Activated CD8-positive, alpha-beta T cell treated with anti-CD3 and anti-CD28 coated beads, Interleukin-2, amount 10 ng/mL, durations not matched to agents 7 days and 5 days (primary cell): ENCODE data around the gene DGCR6L. TPM values are rescaled to one million over a fixed set of nuclear protein-coding genes. Genes with fewer than 3 reads are reported as not detected.
A peak's percentile ranks its signal among the peaks of the same experiment; 100 is the strongest.
"Not testable (repeated sequence)": the region's sequence is repeated elsewhere in the genome, so short reads cannot be mapped to it uniquely, and the experiment has no call there.

Experiments used
- ATAC-seq: fragments of 150-1000 bp; cut with Tn5 transposase; one replicate; pipeline ENCODE4 v1.10.0; 2021; ENCODE audit warnings: moderate library complexity
- CTCF ChIA-PET: fragments of 350-600 bp; sonication (Branson Sonifier 250); formaldehyde crosslinking; loops from one replicate; lab custom pipeline; 2021; ENCODE audit warnings: antibody characterized with exemption; lab: Charles Lee
- POLR2A ChIA-PET: fragments of 350-600 bp; sonication (Branson Sonifier 250); formaldehyde crosslinking; loops from one replicate; lab custom pipeline; 2021; ENCODE audit warnings: antibody characterized with exemption; lab: Charles Lee
- DNase-seq: peaks from one replicate; pipeline ENCODE4 v3.0.0-alpha.2; 2020
- H3K27ac Mint-ChIP-seq: one replicate; pipeline ENCODE4 v1.8.0; 2021; ENCODE audit warnings: mild to moderate bottlenecking, mixed read lengths
- H3K27me3 Mint-ChIP-seq: one replicate; pipeline ENCODE4 v1.8.0; 2021; ENCODE audit warnings: low read depth, mixed read lengths
- H3K36me3 Mint-ChIP-seq: one replicate; pipeline ENCODE4 v1.8.0; 2021; ENCODE audit warnings: low read depth, mixed read lengths
- H3K4me1 Mint-ChIP-seq: one replicate; pipeline ENCODE4 v1.8.0; 2021; ENCODE audit warnings: low read depth, mixed read lengths
- H3K4me3 Mint-ChIP-seq: one replicate; pipeline ENCODE4 v1.8.0; 2021; ENCODE audit warnings: mild to moderate bottlenecking, mixed read lengths
- H3K9me3 Mint-ChIP-seq: one replicate; pipeline ENCODE4 v1.8.0; 2022; ENCODE audit warnings: mixed read lengths; ENCODE audit not compliant: insufficient read depth
- total RNA-seq, 2 experiments: library from RNA; stranded (reverse); gene quantifications; one replicate each; pipeline ENCODE4 v1.2.3, GENCODE V29; 2021

DGCR6L gene
- total RNA-seq, 2 experiments from 2014 or later = 50.4 to 56.3 TPM

- H3K36me3 Mint-ChIP-seq = no peaks in the 10 kb centered on the region
- POLR2A ChIA-PET = no interaction called here
- ATAC-seq (no peak), DNase-seq (no peak)
- no peak overlapping the region for H3K4me3 Mint-ChIP-seq
- no peaks in the 10 kb centered on the region for H3K9me3 Mint-ChIP-seq
- H3K4me1 Mint-ChIP-seq = no peaks in the 10 kb centered on the region
- no peaks in the 10 kb centered on the region for H3K27me3 Mint-ChIP-seq
- CTCF ChIA-PET = interaction anchor here (1.3 to 1.4 kb wide), 2 partner anchors 10 to 136 kb away, joined by 3 read pairs; no protein-coding TSS in a partner anchor
- H3K27ac Mint-ChIP-seq = no peak overlapping the region
Measured at GRCh38 chr22:20292673-20293232, 27.1 kb downstream of the DGCR6L start.

- no peak overlapping the region for H3K4me3 Mint-ChIP-seq
- ATAC-seq = no peak
- ChIA-PET POLR2A (interaction anchor here (0.7 kb wide), 1 partner anchor 27 kb away, joined by 3 read pairs; the partner anchor contains the start of gene DGCR6L), CTCF (interaction anchor here (1.3 to 1.4 kb wide), 2 partner anchors 9 to 135 kb away, joined by 3 read pairs; no protein-coding TSS in a partner anchor)
- no peak overlapping the region for H3K27ac Mint-ChIP-seq
- no peaks in the 10 kb centered on the region for H3K36me3 Mint-ChIP-seq
- no peaks in the 10 kb centered on the region for H3K27me3 Mint-ChIP-seq
- H3K4me1 Mint-ChIP-seq = no peaks in the 10 kb centered on the region
- DNase-seq = no peak
- no peaks in the 10 kb centered on the region for H3K9me3 Mint-ChIP-seq
Measured at GRCh38 chr22:20292108-20292507, 27.8 kb downstream of the DGCR6L start.

GRCh38 chr22:20291604-20292063 lies 28.2 kb downstream of the DGCR6L start:
- Mint-ChIP-seq H3K27me3 (no peaks in the 10 kb centered on the region), H3K36me3 (no peaks in the 10 kb centered on the region), H3K4me1 (no peaks in the 10 kb centered on the region), H3K4me3 (no peak overlapping the region), H3K9me3 (no peaks in the 10 kb centered on the region), H3K27ac (no peak overlapping the region)
- CTCF ChIA-PET = interaction anchor here (1.3 to 1.4 kb wide), 2 partner anchors 9 to 135 kb away, joined by 3 read pairs; no protein-coding TSS in a partner anchor
- DNase-seq = no peak
- POLR2A ChIA-PET = interaction anchor here (0.7 kb wide), 1 partner anchor 28 kb away, joined by 3 read pairs; the partner anchor contains the start of gene DGCR6L
- no peak for ATAC-seq

GRCh38 chr22:20291249-20291586 lies 28.6 kb downstream of the DGCR6L start:
- Mint-ChIP-seq H3K4me3 (no peak overlapping the region), H3K27me3 (no peaks in the 10 kb centered on the region), H3K4me1 (no peaks in the 10 kb centered on the region), H3K9me3 (no peaks in the 10 kb centered on the region), H3K27ac (no peak overlapping the region), H3K36me3 (no peaks in the 10 kb centered on the region)
- ChIA-PET POLR2A (no interaction called here), CTCF (no interaction called here)
- DNase-seq (no peak), ATAC-seq (no peak)

- ChIA-PET CTCF (no interaction called here), POLR2A (no interaction called here)
- H3K4me3 Mint-ChIP-seq = no peak overlapping the region
- no peaks in the 10 kb centered on the region for H3K27me3 Mint-ChIP-seq
- H3K4me1 Mint-ChIP-seq = no peaks in the 10 kb centered on the region
- H3K27ac Mint-ChIP-seq = no peak overlapping the region
- no peaks in the 10 kb centered on the region for H3K36me3 Mint-ChIP-seq
- ATAC-seq (no peak), DNase-seq (no peak)
- no peaks in the 10 kb centered on the region for H3K9me3 Mint-ChIP-seq
Measured at GRCh38 chr22:20290578-20291248, 29.1 kb downstream of the DGCR6L start.

GRCh38 chr22:20290045-20290392 lies 29.8 kb downstream of the DGCR6L start:
- H3K36me3 Mint-ChIP-seq = no peaks in the 10 kb centered on the region
- DNase-seq = no peak
- no peaks in the 10 kb centered on the region for H3K4me1 Mint-ChIP-seq
- H3K27ac Mint-ChIP-seq = no peak overlapping the region
- H3K4me3 Mint-ChIP-seq = no peak overlapping the region
- no peaks in the 10 kb centered on the region for H3K9me3 Mint-ChIP-seq
- ChIA-PET CTCF (no interaction called here), POLR2A (no interaction called here)
- H3K27me3 Mint-ChIP-seq = no peaks in the 10 kb centered on the region
- ATAC-seq = no peak

GRCh38 chr22:20289182-20290044 lies 30.4 kb downstream of the DGCR6L start:
- CTCF ChIA-PET, H3K36me3 Mint-ChIP-seq, POLR2A ChIA-PET, H3K4me1 Mint-ChIP-seq, H3K27ac Mint-ChIP-seq, H3K9me3 Mint-ChIP-seq, ATAC-seq, DNase-seq, H3K4me3 Mint-ChIP-seq, H3K27me3 Mint-ChIP-seq: not testable (repeated sequence)

GRCh38 chr22:20286784-20287423 lies 33.0 kb downstream of the DGCR6L start:
- H3K36me3 Mint-ChIP-seq, H3K9me3 Mint-ChIP-seq, H3K27me3 Mint-ChIP-seq, ATAC-seq, POLR2A ChIA-PET, H3K4me3 Mint-ChIP-seq, H3K4me1 Mint-ChIP-seq, CTCF ChIA-PET, DNase-seq, H3K27ac Mint-ChIP-seq: not testable (repeated sequence)

GRCh38 chr22:20286312-20286660 lies 33.6 kb downstream of the DGCR6L start:
- H3K4me3 Mint-ChIP-seq, H3K4me1 Mint-ChIP-seq, H3K27ac Mint-ChIP-seq, H3K36me3 Mint-ChIP-seq, ATAC-seq, DNase-seq, POLR2A ChIA-PET, H3K27me3 Mint-ChIP-seq, H3K9me3 Mint-ChIP-seq: not testable (repeated sequence)
- CTCF ChIA-PET = interaction anchor here (0.9 kb wide), 2 partner anchors 9 to 129 kb away, joined by 3 to 5 read pairs; no protein-coding TSS in a partner anchor

- H3K27ac Mint-ChIP-seq, H3K4me1 Mint-ChIP-seq, H3K9me3 Mint-ChIP-seq, H3K4me3 Mint-ChIP-seq, POLR2A ChIA-PET, H3K36me3 Mint-ChIP-seq, H3K27me3 Mint-ChIP-seq: not testable (repeated sequence)
- DNase-seq (peak; percentile 77), ATAC-seq (peak; percentile 89)
- CTCF ChIA-PET = interaction anchor here (0.9 kb wide), 2 partner anchors 9 to 128 kb away, joined by 3 to 5 read pairs; no protein-coding TSS in a partner anchor
Measured at GRCh38 chr22:20285473-20286311, 34.2 kb downstream of the DGCR6L start.
